Stimulated activated CD8-positive, alpha-beta memory T cell treated with anti-CD3 and anti-CD28 coated beads, Interleukin-4, amount 100 ng/mL, for 48 hours (primary cell): Measurements from ENCODE around the gene KIF26A.

Experiments used
- DNase-seq: peaks from one replicate; pipeline ENCODE4 v3.0.0-alpha.2; 2020

KIF26A gene

GRCh38 chr14:104161602-104162367 is 23.4 kb downstream of the KIF26A start:
- no peak for DNase-seq

GRCh38 chr14:104162495-104162894 is 24.1 kb downstream of the KIF26A start:
- DNase-seq: no peak

GRCh38 chr14:104163541-104163940 is 25.2 kb downstream of the KIF26A start:
- no peak for DNase-seq

DNA sequence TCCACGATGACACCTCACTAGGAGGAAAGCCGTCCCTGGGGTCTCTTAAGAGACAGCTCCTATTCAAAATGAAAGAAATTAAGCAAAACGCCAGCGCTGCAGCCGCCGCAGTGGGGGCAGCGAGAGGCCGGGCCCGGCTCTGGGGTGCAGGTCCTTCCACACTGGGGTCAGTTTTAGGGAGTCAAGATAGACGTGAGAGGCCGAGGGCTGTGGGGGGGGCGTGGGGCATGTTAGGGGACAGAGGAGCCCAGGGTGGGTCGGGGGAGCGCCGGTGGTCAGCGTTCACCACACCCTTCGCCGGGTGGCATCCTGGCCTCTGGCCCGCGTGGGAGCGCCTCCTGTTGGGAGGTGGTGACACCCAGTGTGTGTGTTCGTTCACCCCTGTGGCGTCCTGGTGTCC is 25.7 kb downstream of the KIF26A start:
- no peak for DNase-seq

GRCh38 chr14:104164512-104164911 is 26.1 kb downstream of the KIF26A start:
- DNase-seq: no peak

DNA sequence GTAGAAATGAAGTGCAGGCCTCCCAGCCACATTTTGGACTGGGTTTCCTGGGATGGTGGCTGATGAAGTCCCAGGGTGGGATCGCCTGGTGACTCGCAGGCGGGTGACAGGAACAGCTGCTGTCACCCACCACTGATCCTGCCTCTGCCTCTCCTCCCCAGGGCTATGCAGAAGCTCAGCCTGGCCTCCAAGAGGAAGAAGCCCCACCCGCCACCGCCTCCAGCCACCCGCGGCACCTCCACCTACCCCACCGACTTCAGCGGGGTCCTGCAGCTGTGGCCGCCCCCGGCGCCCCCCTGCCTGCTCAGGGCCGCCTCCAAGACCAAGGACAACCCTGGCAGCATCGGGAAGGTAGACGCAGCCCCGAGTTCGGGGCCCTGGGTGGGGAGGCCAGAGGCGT is 28.3 kb downstream of the KIF26A start:
- DNase-seq: no peak

DNA sequence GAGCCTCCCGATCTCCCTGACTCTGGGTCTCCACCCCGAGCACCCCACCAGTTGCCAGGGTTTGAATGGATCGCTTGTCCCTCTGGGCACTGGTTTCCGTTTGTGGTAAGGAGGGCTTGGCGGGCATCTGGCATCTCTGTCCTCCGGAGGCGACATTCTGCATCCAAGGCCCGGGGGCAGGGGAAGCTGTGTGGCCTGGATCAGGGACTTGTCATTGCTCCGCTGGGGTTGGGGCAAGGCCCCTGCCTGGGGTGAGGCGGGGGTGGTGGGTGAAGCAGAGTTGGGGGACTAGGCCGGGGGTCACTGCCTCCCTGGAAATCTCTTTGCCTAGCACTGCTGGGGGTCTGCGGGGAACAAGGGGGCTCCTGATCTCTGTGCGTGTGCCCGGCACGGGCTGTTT is 30.2 kb downstream of the KIF26A start:
- DNase-seq: no peak

- DNase-seq: no peak
These were observed 30.8 kb downstream of the KIF26A start for GRCh38 chr14:104169005-104169698.

- DNase-seq: no peak
These were observed 31.5 kb downstream of the KIF26A start for GRCh38 chr14:104169699-104170479.

DNA sequence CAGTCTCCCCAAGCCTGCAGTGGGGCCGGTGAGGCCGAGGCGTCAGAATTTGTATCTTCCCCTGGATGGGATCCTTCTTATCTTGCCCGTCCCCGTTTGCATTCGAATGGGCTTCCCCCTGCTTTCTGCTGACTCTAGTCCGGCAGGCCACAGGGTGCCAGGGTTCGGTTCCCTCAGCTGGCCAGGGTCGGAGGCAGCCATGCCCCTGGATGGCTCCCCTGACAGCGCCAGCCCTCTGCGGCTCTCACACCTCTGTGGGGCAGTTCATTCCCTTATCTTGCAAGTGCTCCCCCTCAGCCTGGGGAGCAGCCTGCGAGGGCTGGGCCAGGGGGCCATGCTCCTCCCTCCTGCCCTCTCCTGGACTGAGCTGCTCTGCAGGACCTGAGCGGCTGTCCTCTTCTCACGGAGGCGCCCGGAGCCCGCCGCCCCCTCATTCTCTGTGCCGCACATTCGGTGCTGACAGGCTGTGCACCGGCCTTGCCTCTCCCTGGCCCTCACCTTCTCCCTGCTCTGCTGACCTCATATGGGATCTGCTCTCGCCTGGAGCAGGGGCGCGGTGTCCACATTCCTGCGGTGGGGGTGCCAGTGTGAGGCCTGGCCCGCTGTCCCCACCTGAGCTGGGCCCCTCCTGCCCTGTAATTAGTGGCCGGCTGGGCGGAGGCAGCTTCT is 32.8 kb downstream of the KIF26A start:
- no peak for DNase-seq

DNA sequence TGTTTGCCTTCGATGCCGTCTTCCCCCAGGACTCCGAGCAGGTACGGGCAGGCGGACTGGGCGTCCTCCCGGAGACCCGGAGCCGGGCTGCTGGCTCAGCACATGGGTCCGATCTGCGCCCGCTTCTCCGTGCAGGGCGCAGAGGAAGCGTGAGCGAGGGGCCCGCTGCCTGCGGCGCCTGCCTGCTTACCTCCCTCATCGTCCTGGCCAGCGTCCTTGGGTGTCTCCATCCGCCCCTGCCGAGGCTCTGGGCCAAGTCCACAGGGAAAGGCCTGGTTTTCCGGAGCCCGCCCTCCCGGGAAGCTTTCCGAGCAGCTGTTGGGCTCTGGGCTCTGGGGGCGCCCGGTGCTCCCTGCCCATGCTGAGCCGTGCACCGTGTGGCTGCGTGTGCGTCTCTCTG is 33.5 kb downstream of the KIF26A start:
- DNase-seq: no peak

DNA sequence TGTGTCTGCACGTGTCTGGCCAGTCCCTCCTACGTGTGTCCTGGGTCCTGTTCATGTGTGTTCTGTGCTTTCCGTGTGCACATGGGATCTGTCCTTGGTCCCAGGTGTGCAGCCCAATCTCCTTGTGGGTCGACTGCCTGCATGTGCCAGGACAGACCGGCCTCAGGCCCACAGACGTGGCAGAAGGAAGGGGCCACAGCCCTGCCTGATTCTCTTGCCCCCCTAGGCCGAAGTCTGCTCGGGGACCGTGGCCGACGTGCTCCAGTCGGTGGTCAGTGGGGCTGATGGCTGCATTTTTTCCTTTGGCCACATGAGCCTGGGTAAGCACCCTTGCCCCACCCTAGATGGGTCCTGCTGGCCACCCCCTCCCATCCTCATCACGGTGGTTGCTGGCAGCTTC is 34.0 kb downstream of the KIF26A start:
- DNase-seq: no peak

- no peak for DNase-seq
These were observed 34.5 kb downstream of the KIF26A start for GRCh38 chr14:104172880-104173279.

- no peak for DNase-seq
These were observed 35.7 kb downstream of the KIF26A start for GRCh38 chr14:104174051-104174450.

- no peak for DNase-seq
These were observed 36.7 kb downstream of the KIF26A start for GRCh38 chr14:104175041-104175440.

- DNase-seq: no peak
These were observed 37.4 kb downstream of the KIF26A start for GRCh38 chr14:104175811-104176210.

GRCh38 chr14:104176611-104177010 is 38.2 kb downstream of the KIF26A start:
- DNase-seq: no peak

GRCh38 chr14:104177411-104177810 is 39.0 kb downstream of the KIF26A start:
- DNase-seq: no peak

GRCh38 chr14:104178279-104178678 is 39.9 kb downstream of the KIF26A start:
- no peak for DNase-seq

DNA sequence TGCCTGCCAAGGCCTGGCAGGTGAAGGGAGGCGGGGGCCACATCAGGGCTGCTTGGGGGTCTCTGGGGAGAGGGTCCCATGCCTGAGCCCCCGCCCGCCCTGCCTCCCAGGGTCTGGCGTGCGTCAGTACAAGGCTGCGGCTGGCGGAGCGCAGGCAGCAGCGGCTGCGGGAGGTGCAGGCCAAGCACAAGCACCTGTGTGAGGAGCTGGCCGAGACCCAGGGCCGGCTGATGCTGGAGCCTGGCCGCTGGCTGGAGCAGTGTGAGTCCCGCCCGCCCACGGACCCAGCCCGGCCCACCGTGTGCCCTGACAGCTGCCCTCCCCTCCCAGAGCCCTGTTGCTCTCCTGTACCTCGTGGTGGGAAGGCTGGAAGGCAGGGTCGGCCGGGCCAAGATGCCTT is 40.7 kb downstream of the KIF26A start:
- DNase-seq: no peak

DNA sequence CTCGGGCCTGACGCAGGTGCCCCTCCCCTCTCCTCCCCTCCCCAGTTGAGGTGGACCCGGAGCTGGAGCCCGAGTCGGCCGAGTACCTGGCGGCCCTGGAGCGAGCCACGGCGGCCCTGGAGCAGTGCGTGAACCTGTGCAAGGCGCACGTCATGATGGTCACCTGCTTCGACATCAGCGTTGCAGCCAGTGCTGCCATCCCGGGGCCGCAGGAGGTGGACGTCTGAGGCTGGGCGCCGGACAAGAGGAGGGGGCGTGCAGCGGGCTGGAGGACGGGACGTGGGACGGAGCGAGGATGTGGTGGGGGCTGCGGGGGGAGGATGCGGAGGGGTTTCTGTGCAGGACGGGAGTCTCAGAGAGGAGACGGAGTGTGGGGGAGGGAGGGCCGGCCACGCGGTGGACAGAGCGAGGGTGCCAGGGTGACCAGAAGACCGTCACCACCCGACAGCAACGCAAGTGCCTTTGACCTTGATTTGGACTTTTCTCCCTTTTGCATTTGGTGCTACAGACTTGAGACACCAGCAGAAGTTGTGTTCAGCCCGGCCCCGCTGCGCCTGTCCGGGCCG is 41.3 kb downstream of the KIF26A start:
- DNase-seq: no peak

GRCh38 chr14:104180561-104181165 is 42.3 kb downstream of the KIF26A start:
- no peak for DNase-seq
